NCI-H82 (cell line): Measurements from ENCODE around the gene NEK7.

Experiments
- DNase-seq: peaks from one replicate; lab custom pipeline; 2025; lab: John Stamatoyannopoulos, UW

NEK7 gene

GRCh38 chr1:198350456-198350855 lies 193.7 kb downstream of the NEK7 start:
- no peak for DNase-seq

GRCh38 chr1:198352975-198353695 lies 196.3 kb downstream of the NEK7 start:
- DNase-seq = no peak

GRCh38 chr1:198357937-198358336 lies 201.1 kb downstream of the NEK7 start:
- no peak for DNase-seq

GRCh38 chr1:198359024-198359653 lies 202.3 kb downstream of the NEK7 start:
- DNase-seq = peak; percentile 28

- no peak for DNase-seq
Measured at GRCh38 chr1:198360208-198360729, 203.5 kb downstream of the NEK7 start.

- DNase-seq = no peak
Measured at GRCh38 chr1:198361237-198361767, 204.5 kb downstream of the NEK7 start.

- DNase-seq = no peak
Measured at GRCh38 chr1:198363625-198364151, 206.9 kb downstream of the NEK7 start.

GRCh38 chr1:198364471-198364870 lies 207.7 kb downstream of the NEK7 start:
- DNase-seq = no peak

- DNase-seq = no peak
Measured at GRCh38 chr1:198367296-198367695, 210.5 kb downstream of the NEK7 start.

GRCh38 chr1:198370996-198371395 lies 214.2 kb downstream of the NEK7 start:
- DNase-seq = no peak
